T47D (cell line): Measurements from ENCODE around the gene WDR81.
A peak's percentile ranks its signal among the peaks of the same experiment; 100 is the strongest.

Experiments
- DNase-seq, 2 experiments: peaks; one replicate each; pipeline versions ENCODE4 v3.0.0 to v3.0.0-alpha.2; 2011 to 2012; ENCODE audit warnings: low read depth in 1 of 2, low spot score in 1 of 2
- JUND ChIP-seq: IDR thresholded peaks from 2 replicates; pipeline ENCODE4 v1.6.1; 2012; ENCODE audit warnings: low read depth
- in situ Hi-C: cut with HindIII; loops from 2 replicates; pipeline ENCODE4 v1.10.0; 2016; ENCODE audit warnings: low sequenced_read_pairs, low pct_unique_long_range_greater_than_20kb

Gene WDR81

GRCh38 chr17:1774390-1775176 lies 50.1 kb downstream of the WDR81 start:
- DNase-seq: no peak
- no peak for TF ChIP-seq JUND
- in situ Hi-C loops: no loop called here

- no peak for DNase-seq
- TF ChIP-seq JUND: no peak
- in situ Hi-C loops: no loop called here
Measured at GRCh38 chr17:1776328-1776727, 51.8 kb downstream of the WDR81 start.

DNA sequence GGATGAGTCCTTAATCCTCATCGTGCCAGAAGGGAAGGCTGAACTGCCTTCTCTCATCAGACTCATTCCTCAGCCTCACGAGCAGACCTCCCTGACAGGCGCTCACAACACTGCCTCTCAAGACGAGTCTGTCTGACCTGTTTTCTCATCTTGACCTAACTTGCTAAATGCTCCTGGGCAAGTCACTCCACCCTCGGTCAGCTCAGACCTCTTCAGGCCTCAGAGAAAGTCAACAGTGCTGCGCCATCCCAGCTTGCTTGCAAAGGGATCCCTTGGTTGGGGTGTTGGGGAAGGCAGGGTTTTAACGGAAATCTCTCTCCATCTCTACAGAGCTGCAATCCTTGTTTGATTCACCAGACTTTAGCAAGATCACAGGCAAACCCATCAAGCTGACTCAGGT lies 52.4 kb downstream of the WDR81 start:
- no peak for TF ChIP-seq JUND
- DNase-seq: peak in 1 of 2 experiments; percentile 78
- in situ Hi-C loops: no loop called here

DNA sequence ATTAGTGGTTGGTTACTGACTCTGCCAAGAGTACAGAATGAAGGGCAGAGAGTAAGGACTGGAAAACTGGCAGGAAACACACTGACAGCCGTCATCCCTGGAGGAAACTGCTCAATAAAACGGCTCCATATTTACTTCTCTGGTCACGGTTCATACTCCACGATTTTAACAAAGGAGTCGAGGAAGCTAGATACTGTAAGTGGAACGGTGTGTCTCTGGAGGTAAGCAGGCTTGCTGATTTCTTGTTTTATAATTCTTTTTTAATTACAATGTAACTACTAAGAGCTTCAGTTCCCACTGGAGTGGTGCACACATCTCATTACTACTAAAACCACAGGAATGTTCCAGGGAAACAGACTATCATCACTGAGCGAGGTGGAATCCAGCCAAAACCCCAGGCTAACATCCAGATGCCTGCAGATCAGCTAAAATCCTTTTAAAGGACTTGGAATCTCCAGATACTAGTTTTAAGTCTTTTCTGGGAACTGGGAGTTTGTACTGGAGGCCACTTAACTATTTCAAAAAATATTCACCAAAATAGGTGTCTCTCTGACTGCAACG lies 55.1 kb downstream of the WDR81 start:
- in situ Hi-C loops: no loop called here
- DNase-seq: peak in 1 of 2 experiments; percentile 38
- TF ChIP-seq JUND: no peak

DNA sequence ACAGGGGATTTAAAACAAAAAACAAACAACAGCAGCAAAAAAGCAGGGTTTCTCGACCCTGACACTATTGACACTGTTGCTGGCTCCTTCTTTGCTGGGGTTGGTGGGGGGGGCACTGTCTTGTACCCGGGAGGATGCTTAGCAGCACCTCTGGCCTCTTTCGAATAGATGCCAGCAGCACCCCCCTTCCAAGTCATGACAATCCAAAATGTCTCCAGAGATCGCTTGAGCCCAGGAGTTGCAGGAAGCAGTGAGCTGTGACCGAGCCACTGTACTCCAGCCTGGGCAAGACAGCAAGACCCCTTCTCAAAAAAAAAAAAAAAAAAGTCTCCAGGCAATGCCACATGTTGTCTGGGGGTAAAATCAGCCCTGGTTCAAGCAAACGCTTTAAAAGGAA lies 57.7 kb downstream of the WDR81 start:
- no peak for TF ChIP-seq JUND
- no peak for DNase-seq
- in situ Hi-C loops: no loop called here

DNA sequence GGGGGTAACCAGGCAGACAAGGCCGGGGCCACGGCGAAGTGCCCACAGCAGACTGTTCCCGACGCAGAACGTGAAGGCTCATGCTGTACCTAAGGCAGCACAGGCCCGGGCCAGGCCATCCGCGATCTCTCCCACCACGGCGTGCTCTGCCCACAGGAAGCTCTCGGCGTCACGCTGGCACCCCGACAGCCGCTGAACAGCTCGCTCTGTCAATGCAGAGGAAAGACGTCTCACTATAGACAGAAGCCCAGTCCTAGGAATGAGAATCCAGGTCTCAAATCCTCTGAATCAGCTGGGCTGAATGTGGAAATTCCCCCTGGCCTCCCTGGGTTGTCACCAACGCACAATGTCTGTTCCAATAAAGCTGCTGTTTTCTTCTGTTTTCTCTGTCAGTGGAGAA lies 58.8 kb downstream of the WDR81 start:
- in situ Hi-C loops: no loop called here
- DNase-seq: no peak
- no peak for TF ChIP-seq JUND

GRCh38 chr17:1783834-1784611 lies 59.5 kb downstream of the WDR81 start:
- TF ChIP-seq JUND: no peak
- peak; percentile 52 to 66 for DNase-seq
- in situ Hi-C loops: no loop called here

DNA sequence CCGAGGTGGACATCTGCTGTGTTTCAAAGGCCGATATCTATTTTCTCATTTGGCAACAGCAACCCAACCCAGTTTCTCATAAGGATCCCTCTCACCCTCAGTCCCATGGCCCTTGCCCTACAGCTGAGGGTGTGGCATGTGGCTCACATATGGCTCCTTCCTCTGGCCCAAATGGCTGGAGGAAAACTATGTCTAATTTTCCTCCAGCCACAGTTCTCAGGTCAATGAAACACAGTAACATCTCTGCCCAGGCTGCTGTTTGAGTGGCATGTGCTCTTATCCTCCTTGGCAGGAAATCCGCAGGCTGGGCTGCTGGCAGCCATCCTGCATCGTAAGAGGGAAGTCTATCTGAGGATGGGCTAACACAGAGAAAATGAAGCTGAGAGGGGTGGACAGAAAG lies 61.4 kb downstream of the WDR81 start:
- no peak for TF ChIP-seq JUND
- in situ Hi-C loops: no loop called here
- DNase-seq: no peak

- no peak for TF ChIP-seq JUND
- in situ Hi-C loops: no loop called here
- no peak for DNase-seq
Measured at GRCh38 chr17:1786708-1787107, 62.2 kb downstream of the WDR81 start.

- no peak for DNase-seq
- in situ Hi-C loops: no loop called here
- no peak for TF ChIP-seq JUND
Measured at GRCh38 chr17:1787301-1787902, 62.9 kb downstream of the WDR81 start.
